Stimulated activated CD8-positive, alpha-beta memory T cell treated with anti-CD3 and anti-CD28 coated beads, Interleukin-2, amount 100 ng/mL, for 48 hours (primary cell): ENCODE measurements around the gene CCL20.
"Not testable (repeated sequence)": the region's sequence is repeated elsewhere in the genome, so short reads cannot be mapped to it uniquely, and the experiment has no call there.

Experiments
- DNase-seq, 2 donors: peaks; one replicate each; pipeline ENCODE4 v3.0.0-alpha.2; 2020; ENCODE audit warnings: low read depth in 2 of 2

CCL20 gene

GRCh38 chr2:227813562-227814353 lies at the start of gene CCL20:
TSS of gene CCL20 (plus strand) at chr2:227813842. CDS start at chr2:227813912, 70 bp downstream.
- DNase-seq, result no peak

GRCh38 chr2:227765788-227766372 lies 47.8 kb upstream of the CCL20 start:
- no peak for DNase-seq

GRCh38 chr2:227766373-227766883 lies 47.2 kb upstream of the CCL20 start:
- DNase-seq, result peak; percentile 35 to 49

GRCh38 chr2:227767830-227768229 lies 45.8 kb upstream of the CCL20 start:
- DNase-seq, result no peak

- no peak for DNase-seq
These were observed 41.4 kb upstream of the CCL20 start for GRCh38 chr2:227772197-227772661.

GRCh38 chr2:227772932-227773331 lies 40.7 kb upstream of the CCL20 start:
- DNase-seq, result no peak

GRCh38 chr2:227774011-227774624 lies 39.5 kb upstream of the CCL20 start:
- no peak for DNase-seq

GRCh38 chr2:227774895-227775842 lies 38.5 kb upstream of the CCL20 start:
- DNase-seq, result no peak

GRCh38 chr2:227780981-227781615 lies 32.5 kb upstream of the CCL20 start:
- DNase-seq, result no peak

GRCh38 chr2:227781841-227782240 lies 31.8 kb upstream of the CCL20 start:
- DNase-seq, result no peak

- no peak for DNase-seq
These were observed 30.8 kb upstream of the CCL20 start for GRCh38 chr2:227782804-227783203.

- no peak for DNase-seq
These were observed 30.1 kb upstream of the CCL20 start for GRCh38 chr2:227783404-227784138.

GRCh38 chr2:227785293-227785692 lies 28.3 kb upstream of the CCL20 start:
- DNase-seq, result no peak

GRCh38 chr2:227788561-227789018 lies 25.1 kb upstream of the CCL20 start:
- DNase-seq, result no peak

GRCh38 chr2:227789803-227790202 lies 23.8 kb upstream of the CCL20 start:
- DNase-seq, result no peak

GRCh38 chr2:227793148-227793712 lies 20.4 kb upstream of the CCL20 start:
- DNase-seq, result no peak

- DNase-seq, result no peak
These were observed 17.5 kb upstream of the CCL20 start for GRCh38 chr2:227796045-227796711.

GRCh38 chr2:227796768-227797167 lies 16.9 kb upstream of the CCL20 start:
- not testable (repeated sequence) for DNase-seq

GRCh38 chr2:227799202-227799601 lies 14.4 kb upstream of the CCL20 start:
- no peak for DNase-seq
